Measurements from ENCODE around the gene SDK1. TPM values are rescaled to one million over a fixed set of nuclear protein-coding genes. Genes with fewer than 3 reads are reported as not detected.

SDK1 gene
- total and polyA plus RNA-seq, 2 experiments from 2014 or later, result 2.1 to 10.0 TPM

DNA sequence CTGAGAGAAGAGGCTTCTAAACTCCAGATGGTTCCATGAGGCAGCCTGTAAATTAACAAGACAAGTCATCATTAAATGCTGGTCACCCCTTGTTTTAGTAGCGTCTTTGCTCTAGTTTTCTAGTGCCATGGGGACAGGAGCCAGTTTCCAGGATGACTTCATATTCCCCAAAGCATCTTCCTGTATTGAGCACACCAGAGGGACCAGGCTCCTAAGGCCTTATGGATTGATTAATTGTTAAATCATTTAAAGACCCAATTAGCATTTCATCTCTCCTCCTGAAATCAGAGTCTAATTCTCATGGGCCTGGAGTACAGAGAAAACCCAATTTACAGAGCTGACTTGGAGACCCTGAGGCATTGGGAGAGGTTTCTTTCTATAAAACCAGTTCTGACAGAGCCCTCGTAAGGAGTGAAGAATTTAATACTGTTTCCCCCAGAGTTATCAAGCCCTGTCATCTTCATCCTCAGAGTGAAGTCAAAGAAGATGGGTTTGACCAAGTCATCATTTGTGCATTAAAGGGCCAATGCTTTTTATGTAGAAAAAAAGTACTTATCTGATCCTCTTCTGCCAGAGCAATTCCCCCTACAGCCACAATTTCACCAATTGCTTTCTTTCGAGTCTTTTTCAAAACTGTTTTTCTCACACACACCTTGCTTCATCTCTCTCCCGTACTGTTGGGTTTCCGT, 678.7 kb downstream of the SDK1 start:
- Histone ChIP-seq H3K36me3 (ENCODE audit: insufficient read depth) (no peaks in the 10 kb centered on the region), H3K9me2 (ENCODE audit: insufficient read depth) (no peaks in the 10 kb centered on the region), H3F3A (replicated peaks; ENCODE audit: low read depth) (no peaks in the 10 kb centered on the region), H3K27me3 (ENCODE audit: insufficient read depth) (no peaks in the 10 kb centered on the region), H2AFZ (no peak overlapping the region), H3K79me2 (replicated peaks; ENCODE audit: insufficient read depth) (no peaks in the 10 kb centered on the region), H4K20me1 (replicated peaks; ENCODE audit: insufficient read depth) (no peaks in the 10 kb centered on the region), H3K27ac (ENCODE audit: low read depth) (no peak overlapping the region), H3K4me3 (no peak overlapping the region), H3K4me1 (ENCODE audit: insufficient read depth) (peaks cover 4% of the 10 kb centered on the region; the same call in 1 of the 2 replicates), H3K4me2 (0 out of 2 replicates have a peak overlapping the region, but pooled peaks have one; percentile 2)
- H3K36me3 Mint-ChIP-seq (ENCODE audit: low read depth), result peaks cover 15% of the 10 kb centered on the region
- peak overlapping the region; percentile 89 for H3K27ac Mint-ChIP-seq
- TF ChIP-seq EZH2 (IDR thresholded peaks at IDR 0.05; ENCODE audit: low read depth, unreplicated experiment) (no peak), NANOG (IDR thresholded peaks at IDR 0.05; ENCODE audit: borderline replicate concordance) (no peak), JUNB (IDR thresholded peaks at IDR 0.05; ENCODE audit: unreplicated experiment) (no peak)
- peaks cover 4% of the 10 kb centered on the region for H3K27me3 Mint-ChIP-seq (ENCODE audit: insufficient read depth, low read depth, poor library complexity)
- no peak overlapping the region for H3K4me3 Mint-ChIP-seq
- DNase-seq (ENCODE audit: low spot score), result no peak
- no peak for ATAC-seq
- peaks cover 11% of the 10 kb centered on the region for H3K4me1 Mint-ChIP-seq
- peaks cover 13% of the 10 kb centered on the region for H3K9me3 Mint-ChIP-seq

DNA sequence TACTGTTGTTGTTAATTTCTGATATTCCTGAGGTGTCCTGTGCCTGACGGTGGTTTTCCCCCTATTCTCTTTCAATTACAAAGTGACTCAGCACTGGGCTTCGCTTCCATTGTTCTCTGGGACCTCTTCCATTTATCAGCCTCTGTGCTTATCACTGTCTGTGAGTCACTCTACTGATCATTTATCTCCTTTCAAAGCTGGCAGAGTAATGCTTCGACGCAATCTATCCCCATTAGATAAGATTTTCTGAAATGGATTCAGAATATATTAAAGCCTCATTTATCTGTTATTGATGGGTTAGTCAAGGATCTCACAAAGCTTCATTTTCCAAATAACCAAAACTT, 679.2 kb downstream of the SDK1 start:
- peaks cover 10% of the 10 kb centered on the region for H3K36me3 Mint-ChIP-seq (ENCODE audit: low read depth)
- H3K27me3 ChIP-seq (ENCODE audit: insufficient read depth), result no peaks in the 10 kb centered on the region
- peak overlapping the region; percentile 89 for H3K27ac Mint-ChIP-seq
- no peaks in the 10 kb centered on the region for H3F3A ChIP-seq (replicated peaks; ENCODE audit: low read depth)
- H3K4me3 ChIP-seq, result no peak overlapping the region
- no peaks in the 10 kb centered on the region for H3K9me2 ChIP-seq (ENCODE audit: insufficient read depth)
- no peak overlapping the region for H3K4me3 Mint-ChIP-seq
- no peak overlapping the region for H3K27ac ChIP-seq (ENCODE audit: low read depth)
- peaks cover 4% of the 10 kb centered on the region; the same call in 1 of the 2 replicates for H3K4me1 ChIP-seq (ENCODE audit: insufficient read depth)
- 0 out of 2 replicates have a peak overlapping the region, but pooled peaks have one; percentile 2 for H3K4me2 ChIP-seq
- TF ChIP-seq EZH2 (IDR thresholded peaks at IDR 0.05; ENCODE audit: low read depth, unreplicated experiment), result no peak
- TF ChIP-seq, protein P1, sequence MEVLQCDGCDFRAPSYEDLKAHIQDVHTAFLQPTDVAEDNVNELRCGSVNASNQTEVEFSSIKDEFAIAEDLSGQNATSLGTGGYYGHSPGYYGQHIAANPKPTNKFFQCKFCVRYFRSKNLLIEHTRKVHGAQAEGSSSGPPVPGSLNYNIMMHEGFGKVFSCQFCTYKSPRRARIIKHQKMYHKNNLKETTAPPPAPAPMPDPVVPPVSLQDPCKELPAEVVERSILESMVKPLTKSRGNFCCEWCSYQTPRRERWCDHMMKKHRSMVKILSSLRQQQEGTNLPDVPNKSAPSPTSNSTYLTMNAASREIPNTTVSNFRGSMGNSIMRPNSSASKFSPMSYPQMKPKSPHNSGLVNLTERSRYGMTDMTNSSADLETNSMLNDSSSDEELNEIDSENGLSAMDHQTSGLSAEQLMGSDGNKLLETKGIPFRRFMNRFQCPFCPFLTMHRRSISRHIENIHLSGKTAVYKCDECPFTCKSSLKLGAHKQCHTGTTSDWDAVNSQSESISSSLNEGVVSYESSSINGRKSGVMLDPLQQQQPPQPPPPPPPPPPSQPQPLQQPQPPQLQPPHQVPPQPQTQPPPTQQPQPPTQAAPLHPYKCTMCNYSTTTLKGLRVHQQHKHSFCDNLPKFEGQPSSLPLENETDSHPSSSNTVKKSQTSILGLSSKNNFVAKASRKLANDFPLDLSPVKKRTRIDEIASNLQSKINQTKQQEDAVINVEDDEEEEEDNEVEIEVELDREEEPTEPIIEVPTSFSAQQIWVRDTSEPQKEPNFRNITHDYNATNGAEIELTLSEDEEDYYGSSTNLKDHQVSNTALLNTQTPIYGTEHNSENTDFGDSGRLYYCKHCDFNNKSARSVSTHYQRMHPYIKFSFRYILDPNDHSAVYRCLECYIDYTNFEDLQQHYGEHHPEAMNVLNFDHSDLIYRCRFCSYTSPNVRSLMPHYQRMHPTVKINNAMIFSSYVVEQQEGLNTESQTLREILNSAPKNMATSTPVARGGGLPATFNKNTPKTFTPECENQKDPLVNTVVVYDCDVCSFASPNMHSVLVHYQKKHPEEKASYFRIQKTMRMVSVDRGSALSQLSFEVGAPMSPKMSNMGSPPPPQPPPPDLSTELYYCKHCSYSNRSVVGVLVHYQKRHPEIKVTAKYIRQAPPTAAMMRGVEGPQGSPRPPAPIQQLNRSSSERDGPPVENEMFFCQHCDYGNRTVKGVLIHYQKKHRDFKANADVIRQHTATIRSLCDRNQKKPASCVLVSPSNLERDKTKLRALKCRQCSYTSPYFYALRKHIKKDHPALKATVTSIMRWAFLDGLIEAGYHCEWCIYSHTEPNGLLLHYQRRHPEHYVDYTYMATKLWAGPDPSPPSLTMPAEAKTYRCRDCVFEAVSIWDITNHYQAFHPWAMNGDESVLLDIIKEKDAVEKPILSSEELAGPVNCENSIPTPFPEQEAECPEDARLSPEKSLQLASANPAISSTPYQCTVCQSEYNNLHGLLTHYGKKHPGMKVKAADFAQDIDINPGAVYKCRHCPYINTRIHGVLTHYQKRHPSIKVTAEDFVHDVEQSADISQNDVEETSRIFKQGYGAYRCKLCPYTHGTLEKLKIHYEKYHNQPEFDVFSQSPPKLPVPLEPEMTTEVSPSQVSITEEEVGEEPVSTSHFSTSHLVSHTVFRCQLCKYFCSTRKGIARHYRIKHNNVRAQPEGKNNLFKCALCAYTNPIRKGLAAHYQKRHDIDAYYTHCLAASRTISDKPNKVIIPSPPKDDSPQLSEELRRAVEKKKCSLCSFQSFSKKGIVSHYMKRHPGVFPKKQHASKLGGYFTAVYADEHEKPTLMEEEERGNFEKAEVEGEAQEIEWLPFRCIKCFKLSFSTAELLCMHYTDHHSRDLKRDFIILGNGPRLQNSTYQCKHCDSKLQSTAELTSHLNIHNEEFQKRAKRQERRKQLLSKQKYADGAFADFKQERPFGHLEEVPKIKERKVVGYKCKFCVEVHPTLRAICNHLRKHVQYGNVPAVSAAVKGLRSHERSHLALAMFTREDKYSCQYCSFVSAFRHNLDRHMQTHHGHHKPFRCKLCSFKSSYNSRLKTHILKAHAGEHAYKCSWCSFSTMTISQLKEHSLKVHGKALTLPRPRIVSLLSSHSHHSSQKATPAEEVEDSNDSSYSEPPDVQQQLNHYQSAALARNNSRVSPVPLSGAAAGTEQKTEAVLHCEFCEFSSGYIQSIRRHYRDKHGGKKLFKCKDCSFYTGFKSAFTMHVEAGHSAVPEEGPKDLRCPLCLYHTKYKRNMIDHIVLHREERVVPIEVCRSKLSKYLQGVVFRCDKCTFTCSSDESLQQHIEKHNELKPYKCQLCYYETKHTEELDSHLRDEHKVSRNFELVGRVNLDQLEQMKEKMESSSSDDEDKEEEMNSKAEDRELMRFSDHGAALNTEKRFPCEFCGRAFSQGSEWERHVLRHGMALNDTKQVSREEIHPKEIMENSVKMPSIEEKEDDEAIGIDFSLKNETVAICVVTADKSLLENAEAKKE (CRISPR knock-in tag; IDR thresholded peaks at IDR 0.05), result no peak
- TF ChIP-seq EZH2phosphoT487 (IDR thresholded peaks at IDR 0.05; ENCODE audit: unreplicated experiment), result no peak
- TF ChIP-seq POLR2AphosphoS5 (IDR thresholded peaks at IDR 0.05; ENCODE audit: low read depth), result no peak
- no peak for TF ChIP-seq CREB1 (CRISPR knock-in tag; IDR thresholded peaks at IDR 0.05; ENCODE audit: low read depth)
- TF ChIP-seq, protein P2, sequence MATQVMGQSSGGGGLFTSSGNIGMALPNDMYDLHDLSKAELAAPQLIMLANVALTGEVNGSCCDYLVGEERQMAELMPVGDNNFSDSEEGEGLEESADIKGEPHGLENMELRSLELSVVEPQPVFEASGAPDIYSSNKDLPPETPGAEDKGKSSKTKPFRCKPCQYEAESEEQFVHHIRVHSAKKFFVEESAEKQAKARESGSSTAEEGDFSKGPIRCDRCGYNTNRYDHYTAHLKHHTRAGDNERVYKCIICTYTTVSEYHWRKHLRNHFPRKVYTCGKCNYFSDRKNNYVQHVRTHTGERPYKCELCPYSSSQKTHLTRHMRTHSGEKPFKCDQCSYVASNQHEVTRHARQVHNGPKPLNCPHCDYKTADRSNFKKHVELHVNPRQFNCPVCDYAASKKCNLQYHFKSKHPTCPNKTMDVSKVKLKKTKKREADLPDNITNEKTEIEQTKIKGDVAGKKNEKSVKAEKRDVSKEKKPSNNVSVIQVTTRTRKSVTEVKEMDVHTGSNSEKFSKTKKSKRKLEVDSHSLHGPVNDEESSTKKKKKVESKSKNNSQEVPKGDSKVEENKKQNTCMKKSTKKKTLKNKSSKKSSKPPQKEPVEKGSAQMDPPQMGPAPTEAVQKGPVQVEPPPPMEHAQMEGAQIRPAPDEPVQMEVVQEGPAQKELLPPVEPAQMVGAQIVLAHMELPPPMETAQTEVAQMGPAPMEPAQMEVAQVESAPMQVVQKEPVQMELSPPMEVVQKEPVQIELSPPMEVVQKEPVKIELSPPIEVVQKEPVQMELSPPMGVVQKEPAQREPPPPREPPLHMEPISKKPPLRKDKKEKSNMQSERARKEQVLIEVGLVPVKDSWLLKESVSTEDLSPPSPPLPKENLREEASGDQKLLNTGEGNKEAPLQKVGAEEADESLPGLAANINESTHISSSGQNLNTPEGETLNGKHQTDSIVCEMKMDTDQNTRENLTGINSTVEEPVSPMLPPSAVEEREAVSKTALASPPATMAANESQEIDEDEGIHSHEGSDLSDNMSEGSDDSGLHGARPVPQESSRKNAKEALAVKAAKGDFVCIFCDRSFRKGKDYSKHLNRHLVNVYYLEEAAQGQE (IDR thresholded peaks at IDR 0.05; ENCODE audit: unreplicated experiment), result no peak
- no peak for TF ChIP-seq ZNF331 (CRISPR knock-in tag; IDR thresholded peaks at IDR 0.05; ENCODE audit: low read depth)
- no peak for TF ChIP-seq ZNF114 (CRISPR knock-in tag; IDR thresholded peaks at IDR 0.05)
- TF ChIP-seq, protein P3, sequence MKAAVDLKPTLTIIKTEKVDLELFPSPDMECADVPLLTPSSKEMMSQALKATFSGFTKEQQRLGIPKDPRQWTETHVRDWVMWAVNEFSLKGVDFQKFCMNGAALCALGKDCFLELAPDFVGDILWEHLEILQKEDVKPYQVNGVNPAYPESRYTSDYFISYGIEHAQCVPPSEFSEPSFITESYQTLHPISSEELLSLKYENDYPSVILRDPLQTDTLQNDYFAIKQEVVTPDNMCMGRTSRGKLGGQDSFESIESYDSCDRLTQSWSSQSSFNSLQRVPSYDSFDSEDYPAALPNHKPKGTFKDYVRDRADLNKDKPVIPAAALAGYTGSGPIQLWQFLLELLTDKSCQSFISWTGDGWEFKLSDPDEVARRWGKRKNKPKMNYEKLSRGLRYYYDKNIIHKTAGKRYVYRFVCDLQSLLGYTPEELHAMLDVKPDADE (IDR thresholded peaks at IDR 0.05), result no peak
- H3K27me3 Mint-ChIP-seq (ENCODE audit: insufficient read depth, low read depth, poor library complexity), result peaks cover 4% of the 10 kb centered on the region
- no peaks in the 10 kb centered on the region for H3K79me2 ChIP-seq (replicated peaks; ENCODE audit: insufficient read depth)
- peaks cover 10% of the 10 kb centered on the region for H3K9me3 Mint-ChIP-seq
- no peaks in the 10 kb centered on the region for H3K36me3 ChIP-seq (ENCODE audit: insufficient read depth)
- H3K4me1 Mint-ChIP-seq, result peaks cover 11% of the 10 kb centered on the region
- DNase-seq (ENCODE audit: low spot score) (peak; percentile 30), ATAC-seq (peak; percentile 89)
- no peaks in the 10 kb centered on the region for H4K20me1 ChIP-seq (replicated peaks; ENCODE audit: insufficient read depth)
- no peak overlapping the region for H2AFZ ChIP-seq

Measured in GM23338 (cell line).